Stimulated activated CD4-positive, alpha-beta T cell treated with anti-CD3 and anti-CD28 coated beads, TNF-alpha, amount 100 ng/mL, for 1 hour (primary cell): ENCODE measurements around the gene EML1.
A peak's percentile ranks its signal among the peaks of the same experiment; 100 is the strongest.
"Not testable (repeated sequence)": the region's sequence is repeated elsewhere in the genome, so short reads cannot be mapped to it uniquely, and the experiment has no call there.

Experiments used
- DNase-seq, 3 donors: peaks; one replicate each; pipeline ENCODE4 v3.0.0-alpha.2; 2020; ENCODE audit warnings: low read depth in 3 of 3, low spot score in 1 of 3

EML1 gene

DNA sequence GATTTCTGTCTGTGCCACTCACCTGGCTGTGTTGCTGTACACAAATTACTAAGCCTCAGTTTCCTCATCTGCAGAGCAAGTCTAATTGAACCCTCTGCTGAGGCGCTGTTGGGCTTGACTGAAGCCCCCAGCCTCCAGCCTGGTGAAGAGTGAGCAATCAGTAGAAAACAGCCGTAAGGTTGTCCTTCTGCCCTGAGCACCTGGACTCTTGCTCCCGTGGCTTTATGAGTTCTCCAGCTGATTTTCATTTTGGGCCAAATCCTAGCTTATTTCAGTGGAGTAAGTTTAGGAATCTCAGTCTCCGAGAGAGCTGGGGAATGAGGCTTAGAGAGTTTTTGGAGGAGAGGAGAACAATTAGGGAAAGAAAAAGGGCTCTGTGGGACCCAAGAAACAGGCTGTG lies 138.1 kb downstream of the EML1 start:
- DNase-seq: no peak

DNA sequence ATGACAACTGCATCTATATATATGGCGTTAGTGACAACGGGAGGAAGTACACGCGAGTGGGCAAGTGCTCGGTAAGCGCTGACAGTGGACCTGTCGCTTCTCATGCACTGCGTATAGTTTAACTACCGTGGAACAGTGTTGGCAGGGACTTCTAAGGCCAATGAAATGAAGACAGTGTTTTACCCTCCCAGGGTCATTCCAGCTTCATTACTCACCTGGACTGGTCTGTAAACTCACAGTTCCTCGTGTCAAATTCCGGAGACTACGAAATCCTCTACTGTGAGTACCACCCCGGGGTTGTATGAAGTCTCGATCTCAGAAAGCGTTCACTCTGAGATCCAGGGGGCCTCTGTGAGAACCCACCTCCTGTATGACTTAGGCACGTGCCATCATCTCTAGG lies 142.8 kb downstream of the EML1 start:
- DNase-seq: no peak

DNA sequence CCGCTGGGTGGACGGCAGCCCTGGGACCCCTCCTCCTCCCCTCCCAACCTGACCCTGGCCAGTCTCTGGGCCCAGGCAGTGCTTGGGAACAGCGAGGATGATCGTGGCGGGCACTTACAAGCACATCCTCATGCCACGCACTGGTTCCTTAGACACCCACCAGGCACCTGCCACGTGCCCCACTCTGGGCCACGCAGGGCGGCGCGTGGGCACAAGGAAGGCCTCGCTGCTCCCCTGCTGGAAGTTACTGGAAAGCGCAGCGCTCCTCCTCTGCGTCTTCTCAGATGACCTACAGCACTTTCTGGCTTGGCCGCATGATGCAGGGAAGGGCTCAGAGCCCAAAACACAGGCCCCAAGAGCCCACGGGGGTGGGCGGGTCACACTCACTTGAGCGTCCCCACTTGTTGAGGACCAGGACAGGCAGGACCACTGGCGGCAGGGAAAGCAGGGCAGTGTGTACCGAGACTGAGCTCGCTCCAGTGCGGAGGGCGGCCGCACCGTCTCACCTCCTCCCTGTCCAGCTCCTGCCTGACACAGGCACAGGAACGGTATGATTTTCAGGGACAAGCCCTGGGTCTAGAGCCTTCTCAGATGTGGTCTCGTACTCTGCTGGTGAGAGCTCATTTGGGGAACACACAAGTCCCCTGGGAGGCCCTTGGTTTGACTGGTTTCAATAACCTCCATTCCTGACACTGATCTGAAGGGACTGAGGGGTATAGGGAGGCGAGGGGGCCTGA lies 143.7 kb downstream of the EML1 start:
- DNase-seq: no peak

DNA sequence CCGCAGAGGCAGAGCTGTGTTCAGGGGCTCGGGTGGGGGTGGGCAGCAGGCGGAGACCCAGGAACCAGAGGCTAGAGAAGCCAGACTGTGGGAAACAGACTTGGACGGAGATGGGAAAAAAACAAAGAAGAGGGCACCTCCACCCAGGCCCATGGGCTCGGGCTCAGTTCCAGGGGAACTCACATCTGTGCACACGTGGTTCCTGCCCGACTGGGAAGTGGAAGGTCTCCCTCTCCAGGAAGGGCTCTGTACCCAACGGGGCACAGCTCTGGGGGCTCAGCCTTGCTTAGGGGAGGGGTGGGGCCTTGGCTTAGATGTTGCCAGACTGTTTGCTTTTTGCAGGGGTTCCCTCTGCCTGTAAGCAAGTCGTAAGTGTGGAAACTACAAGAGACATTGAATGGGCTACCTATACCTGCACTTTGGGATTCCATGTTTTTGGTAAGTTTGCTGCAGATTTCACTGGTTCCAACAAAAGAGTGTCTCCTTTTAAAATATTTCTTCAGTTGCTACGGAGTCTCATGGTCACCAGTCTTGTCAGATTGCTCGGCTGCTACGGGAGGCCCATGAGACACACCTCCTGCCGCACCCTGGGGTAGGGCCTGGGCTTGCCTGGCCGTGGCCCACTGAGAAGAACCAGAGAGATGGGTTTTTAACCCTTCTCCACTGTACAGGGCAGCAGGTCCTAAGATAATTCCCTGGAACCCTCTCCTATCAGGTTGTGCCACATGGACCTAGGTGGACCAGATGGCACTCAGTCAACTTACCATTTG lies 144.4 kb downstream of the EML1 start:
- no peak for DNase-seq

DNA sequence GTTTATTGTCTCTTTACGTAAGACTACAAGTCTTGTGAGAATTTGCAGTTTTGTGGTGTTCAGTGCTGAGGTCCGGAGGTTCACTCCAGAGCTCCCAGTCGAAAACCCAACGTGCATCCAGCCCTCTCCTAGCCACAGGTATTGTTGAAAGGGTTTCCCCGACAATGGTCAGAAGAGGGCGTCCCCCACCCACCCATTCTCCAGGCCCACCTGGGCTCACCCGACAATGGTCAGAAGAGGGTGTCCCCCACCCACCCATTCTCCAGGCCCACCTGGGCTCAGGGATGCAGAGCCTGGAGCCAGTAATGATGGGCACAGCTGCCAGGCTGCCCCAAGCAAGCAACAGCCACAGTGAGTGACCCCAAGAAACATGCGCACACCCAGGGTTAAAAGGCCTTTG lies 145.2 kb downstream of the EML1 start:
- no peak for DNase-seq

DNA sequence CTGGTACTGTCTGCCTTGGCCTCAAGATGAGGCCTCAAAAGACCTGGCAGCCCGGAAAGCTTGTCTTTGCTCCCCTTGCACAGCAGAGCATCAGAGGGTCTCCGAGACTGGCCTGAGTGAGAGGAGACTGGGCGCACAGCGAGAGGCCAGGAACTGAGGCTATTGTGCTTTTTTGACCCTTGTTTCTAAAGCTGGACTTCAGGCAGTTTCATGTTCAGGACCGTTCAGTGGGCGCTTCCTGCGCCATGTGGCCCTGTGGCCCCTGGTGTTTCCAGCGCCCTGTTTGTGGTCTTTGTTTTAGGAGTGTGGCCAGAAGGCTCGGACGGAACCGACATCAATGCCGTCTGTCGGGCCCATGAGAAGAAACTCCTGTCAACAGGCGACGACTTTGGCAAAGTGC lies 145.7 kb downstream of the EML1 start:
- no peak for DNase-seq

DNA sequence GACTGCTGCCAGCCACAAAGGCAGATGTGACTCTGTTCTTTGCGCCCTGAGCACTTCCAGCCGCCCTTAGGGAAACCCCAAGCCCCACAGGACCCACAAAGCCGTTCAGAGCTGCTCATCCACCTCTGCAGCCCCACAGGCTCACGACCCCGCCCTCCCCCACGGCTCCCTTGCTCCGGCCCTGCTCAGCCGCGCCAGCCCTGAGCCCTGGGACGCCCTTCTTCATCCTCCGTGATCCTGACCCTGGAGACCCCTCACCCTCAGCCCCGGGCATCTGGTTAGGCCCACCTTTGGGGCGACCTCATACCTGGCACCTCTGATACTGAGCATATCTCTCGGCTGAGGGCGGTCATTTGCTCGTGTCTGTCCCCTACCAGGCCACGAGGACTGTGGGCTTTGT lies 146.2 kb downstream of the EML1 start:
- no peak for DNase-seq

DNA sequence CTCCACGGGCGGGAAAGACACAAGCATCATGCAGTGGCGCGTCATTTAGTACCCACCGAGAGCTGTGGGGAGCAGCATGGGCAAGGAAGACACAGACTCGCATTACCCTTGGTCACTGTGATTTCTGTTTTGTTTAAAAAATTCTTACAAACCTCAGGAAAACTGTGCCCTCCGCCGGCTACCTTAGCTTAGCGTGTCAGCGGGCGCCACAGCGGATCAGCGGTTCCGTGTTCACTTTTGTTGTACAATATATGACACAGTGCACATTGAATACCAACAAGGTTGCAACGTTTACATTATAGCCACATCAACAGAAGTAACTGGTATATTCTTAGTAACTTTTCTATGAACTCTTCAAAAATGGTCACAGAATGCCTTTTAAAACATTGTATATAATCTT lies 146.9 kb downstream of the EML1 start:
- no peak for DNase-seq

DNA sequence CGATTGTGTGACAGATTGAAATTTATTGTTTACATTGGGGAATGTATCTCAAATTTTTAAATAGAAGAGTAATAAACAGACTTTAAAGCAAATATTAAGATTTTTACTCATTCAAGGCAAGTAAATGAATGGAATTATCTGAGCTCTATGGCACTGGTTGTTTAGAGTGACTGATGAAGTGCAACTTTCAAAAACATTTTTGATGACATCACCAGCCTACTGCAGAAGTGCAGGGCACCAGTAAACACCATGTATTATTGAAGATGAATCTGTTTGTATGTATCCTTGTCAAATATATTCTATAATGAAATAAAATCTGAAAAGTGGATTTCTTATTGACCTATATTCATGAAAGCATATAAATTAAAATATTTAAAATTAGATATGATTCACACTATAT lies 148.0 kb downstream of the EML1 start:
- DNase-seq: no peak

DNA sequence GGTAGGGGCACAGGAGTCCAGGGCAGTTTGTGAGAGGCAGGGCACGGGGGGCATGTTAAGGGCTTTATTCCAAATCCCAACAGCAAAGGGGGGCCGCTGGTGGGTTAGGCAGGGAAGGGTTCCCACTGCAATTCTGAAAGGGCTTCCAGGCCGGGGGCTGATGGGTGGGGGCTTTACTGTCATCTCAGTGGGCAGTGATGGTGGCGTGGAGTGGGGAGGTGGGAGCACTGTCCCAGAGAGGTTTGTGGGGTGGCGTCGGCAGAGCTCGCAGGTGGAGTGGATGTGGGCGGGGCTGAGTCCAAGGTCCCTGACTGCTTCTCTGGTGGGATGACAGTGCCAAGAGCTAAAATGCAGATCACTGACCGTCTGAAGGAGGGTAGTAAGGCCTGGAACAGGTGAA lies 150.4 kb downstream of the EML1 start:
- DNase-seq: no peak

DNA sequence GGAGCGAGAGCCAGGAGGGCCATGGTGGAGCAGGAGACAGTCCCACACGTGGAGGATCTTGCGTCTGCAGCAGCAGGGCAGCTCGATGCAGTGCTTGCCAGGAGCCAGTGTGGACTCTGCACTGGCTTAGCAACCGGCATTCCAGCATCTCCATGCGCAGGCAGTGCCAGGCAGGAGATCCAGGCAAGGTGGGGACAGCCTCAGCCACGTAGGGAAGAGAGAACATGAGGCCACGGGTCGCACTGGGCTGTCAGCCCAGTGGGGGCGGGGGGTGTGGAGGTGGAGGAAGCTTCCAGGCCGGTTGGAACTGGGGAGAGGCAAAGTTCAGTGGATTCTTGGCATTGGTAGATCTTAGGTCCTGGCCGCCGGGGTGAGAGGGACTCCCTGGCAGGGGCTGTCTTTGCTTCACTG lies 151.0 kb downstream of the EML1 start:
- no peak for DNase-seq

DNA sequence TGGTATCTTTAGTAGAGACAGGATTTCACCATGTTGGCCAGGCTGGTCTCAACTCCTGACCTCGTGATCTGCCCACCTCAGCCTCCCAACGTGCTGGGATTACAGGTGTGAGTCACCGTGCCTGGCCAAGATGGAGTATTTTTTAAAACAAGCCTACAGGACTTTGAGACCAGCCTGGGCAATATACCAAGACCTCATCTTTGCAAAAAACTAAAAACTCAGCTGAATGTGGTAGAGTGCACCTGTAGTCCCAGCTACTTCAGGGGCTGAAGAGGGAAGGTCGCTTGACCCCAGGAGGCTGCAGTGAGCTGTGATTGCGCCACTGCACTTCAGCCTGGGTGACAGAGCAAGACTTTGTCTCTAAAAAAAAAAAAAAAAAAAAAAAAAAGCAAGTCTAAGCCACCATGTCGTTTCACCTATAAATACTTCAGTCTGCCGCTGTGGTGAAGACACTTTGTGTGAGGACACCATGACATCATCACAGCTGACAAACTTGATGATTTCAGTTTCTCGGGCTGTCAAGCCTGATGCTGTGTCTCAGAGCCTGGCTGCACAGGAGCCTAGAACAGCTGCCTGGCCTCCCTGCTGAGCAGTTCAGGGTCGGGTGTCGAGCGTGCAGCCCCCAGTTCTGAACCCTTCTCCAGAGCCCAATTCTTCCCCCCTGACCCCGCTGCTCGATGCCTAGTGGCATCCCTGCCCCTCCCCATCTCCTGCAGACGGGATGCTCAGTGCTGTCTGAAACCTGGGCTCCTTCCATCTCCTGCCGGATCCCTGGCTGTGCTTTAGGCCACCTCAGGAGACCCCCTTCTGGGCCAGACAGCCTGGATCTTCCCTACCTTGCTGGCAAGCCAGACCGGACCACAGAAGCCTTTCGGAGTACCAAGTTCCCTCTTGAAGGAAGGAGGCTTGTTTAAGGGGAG lies 152.8 kb downstream of the EML1 start:
- no peak for DNase-seq

DNA sequence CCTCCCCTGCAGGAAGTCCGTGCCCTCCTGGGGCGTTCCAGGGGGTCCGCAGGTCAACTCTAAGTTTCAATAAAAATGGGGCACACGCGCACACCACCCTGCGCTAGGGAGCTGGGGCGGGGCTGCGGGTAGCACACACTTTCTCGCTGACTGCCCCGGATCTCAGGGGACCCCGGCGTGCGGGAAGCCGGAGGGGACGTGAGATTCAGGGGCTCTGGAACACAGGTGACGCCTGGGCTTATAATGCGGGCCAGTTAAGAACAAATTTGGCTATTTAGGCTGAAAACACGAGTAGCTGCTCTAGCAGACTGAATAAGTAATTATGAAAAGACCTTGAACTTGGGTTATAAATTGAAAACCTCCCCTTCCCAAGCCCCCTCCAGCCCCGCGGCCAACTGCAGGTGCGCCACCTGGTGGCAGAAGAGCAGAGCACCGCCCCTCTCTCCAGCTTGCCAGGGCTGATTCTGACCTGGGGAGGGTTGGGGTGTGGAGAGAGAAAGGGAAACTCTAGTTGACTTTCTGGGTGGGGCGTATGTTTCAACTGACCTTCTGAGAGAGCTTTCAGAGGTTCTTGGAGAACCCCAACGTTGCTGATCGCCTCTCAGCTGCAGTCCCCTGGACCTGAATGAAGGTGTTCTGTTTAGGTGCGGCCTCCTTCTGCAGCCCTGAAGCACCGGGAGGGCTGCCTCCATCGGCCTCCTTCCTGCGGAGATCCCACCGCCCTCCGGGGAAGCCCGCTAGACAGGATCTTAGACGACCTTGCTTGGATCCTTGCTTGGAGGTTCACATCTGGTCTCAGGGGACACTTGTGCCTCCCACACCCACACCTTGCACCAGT lies 153.7 kb downstream of the EML1 start:
- peak in 2 of 3 donors; percentile 22 to 53 for DNase-seq

DNA sequence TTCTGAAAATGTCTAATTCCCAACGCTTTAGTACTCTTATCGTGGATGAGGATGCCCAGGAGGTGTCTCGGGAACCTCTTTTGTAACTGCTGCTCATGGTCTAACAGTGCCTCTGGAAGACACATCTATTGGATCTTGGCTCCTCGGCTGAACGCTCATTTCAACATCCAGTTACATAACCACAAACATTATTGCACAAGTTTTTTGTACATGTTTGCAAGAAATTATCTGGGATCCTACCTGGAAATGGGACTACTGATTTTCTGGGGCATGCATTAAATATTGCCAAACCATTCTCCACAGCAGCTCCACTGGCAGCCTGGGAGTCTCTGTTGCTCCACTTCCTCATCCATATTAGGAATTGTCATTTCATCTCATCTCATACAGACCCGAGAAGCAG lies 154.5 kb downstream of the EML1 start:
- DNase-seq: no peak

DNA sequence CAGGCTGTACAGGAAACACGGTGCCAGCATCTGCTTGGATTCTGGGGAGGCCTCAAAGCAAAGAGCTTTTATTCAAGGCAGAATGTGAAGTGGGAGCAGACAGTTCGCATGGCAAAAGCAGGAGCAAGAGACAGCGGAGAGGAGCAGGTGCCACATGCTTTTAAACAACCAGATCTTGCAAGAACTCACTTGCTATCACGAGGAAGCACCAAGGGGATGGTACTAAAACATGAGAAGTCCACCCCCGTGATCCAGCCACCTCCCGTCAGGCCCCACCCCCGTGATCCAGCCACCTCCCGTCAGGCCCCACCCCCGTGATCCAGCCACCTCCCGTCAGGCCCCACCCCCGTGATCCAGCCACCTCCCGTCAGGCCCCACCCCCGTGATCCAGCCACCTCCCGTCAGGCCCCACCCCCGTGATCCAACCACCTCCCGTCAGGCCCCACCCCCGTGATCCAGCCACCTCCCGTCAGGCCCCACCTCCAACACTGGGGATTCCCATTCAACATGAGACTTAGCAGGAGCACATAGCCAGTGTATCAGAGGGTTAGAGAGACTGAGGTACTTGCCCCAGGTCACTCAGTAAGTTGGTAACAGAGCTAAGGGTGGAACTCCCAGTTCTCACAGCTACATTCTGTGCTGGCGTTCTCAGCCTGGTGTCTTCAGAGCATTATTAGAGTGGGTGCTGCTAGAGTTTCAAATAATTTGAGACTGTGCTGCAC lies 156.0 kb downstream of the EML1 start:
- DNase-seq: not testable (repeated sequence)

DNA sequence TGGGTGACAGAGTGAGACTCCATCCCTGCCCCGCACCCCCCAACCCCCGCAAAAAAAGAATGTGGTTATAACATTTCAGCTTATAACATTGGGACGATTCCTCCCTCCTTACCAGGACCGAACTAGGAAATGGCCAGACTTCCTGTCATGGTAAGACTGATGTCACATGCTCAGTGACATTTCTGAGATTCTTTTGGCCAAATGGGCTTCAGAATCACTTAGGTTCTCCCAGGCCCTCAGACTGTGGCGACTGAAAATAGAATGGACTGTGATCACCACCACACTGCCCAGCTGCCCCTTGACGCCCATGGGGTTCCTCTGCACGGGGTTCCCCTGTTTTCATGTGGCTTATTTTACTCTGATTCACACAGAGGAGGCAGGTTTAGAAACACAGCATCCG lies 157.0 kb downstream of the EML1 start:
- DNase-seq: no peak

DNA sequence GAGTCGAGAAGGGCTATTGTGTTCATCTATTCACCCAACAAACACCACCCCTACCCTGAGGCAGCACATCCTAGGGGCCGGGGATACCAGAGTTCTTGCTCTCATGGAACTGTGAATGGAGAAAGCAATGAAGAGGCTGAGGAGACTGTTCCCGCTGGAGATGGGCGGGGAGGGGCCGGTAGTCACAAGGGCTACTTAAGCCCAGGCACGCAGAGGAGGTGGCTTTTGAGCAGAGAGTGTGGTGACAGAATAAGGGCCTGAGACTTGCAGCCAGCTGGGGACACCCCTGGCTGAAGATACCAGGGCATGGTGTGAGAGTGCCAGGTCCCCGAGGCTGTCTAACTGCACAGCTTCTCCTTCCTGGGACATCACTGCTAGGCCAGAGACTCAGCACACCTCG lies 157.9 kb downstream of the EML1 start:
- DNase-seq: no peak

DNA sequence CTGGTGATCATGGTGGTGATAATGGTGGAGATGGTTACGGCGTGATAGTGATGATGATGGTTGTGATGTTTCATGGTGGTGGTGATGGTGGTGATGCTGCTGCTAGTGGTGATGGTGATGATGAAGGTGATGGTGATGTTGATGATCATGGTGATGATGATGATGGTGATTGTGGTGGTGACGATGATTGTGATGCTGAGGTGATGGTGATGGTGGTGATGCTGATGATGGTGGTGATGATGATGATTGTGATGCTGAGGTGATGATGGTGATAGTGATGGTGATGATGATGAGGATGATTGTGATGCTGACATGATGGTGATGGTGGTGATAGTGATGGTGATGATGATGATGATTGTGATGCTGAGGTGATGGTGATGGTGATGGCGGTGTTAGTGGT lies 158.8 kb downstream of the EML1 start:
- DNase-seq: no peak

DNA sequence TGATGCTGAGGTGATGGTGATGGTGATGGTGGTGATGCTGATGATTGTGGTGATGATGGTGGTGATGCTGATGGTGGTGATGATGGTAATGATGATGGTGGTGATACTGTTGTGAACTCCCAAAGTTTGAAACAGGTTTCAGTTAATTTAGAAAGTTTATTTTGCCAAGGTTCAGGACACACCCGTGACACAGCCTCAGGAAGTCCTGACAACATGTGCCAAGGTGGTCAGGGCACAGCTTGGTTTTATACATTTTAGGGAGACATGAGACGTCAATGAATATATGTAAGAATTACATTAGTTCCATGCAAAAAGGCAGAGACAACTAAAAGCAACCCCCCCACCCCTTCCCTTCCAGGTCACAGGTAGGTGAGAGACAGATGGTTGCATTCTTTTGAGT lies 159.2 kb downstream of the EML1 start:
- no peak for DNase-seq

DNA sequence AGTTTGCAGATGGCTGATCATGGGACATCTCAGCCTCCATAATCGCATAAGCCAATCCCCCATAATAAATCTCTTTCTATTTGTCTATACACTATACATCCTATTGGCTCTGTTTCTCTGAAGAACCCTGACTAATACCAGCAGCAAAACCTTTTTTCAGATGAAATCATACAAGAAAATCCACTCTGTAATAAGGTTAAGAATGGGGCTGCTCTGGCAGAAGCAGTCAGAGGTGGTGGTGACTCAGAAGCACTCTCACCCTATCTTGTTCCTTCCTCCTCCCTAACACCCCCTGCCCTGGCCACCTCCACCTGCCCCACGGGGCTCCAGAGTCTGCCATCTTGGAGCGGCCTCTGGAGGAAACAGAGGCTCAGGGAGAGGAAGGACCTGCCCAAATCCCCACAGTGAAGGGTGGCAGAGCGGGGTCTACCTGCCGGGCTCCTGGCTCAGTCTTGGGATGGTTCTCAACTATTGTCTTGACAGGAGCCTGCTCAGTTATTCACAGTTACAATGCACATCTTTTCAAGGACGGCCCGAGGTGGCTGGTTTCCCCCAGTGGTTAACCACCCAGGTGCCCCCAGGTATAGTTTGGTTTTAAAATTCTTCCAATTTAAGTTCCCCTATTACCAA lies 162.7 kb downstream of the EML1 start:
- no peak for DNase-seq
